GM12878 (cell line): ENCODE results near the gene BRICD5. TPM values are rescaled to one million over a fixed set of nuclear protein-coding genes. Genes with fewer than 3 reads are reported as not detected.

Experiments used
- ATF2 ChIP-seq: IDR thresholded peaks from 2 replicates; pipeline ENCODE4 v1.6.1; 2012; ENCODE audit warnings: low read length, inconsistent platforms
- BMI1 ChIP-seq: fragments of 450-650 bp; IDR thresholded peaks from 2 replicates; pipeline ENCODE4 v1.6.1; 2016; ENCODE audit warnings: mild to moderate bottlenecking, moderate library complexity, borderline replicate concordance
- E2F4 ChIP-seq: IDR thresholded peaks from 2 replicates; pipeline ENCODE4 v1.6.1; 2012; ENCODE audit warnings: low read depth, low read length, improper control_type of control experiment
- HDGF ChIP-seq: fragments of 450-650 bp; IDR thresholded peaks from 2 replicates; pipeline ENCODE4 v1.6.1; 2016; ENCODE audit warnings: antibody characterized with exemption
- JUND ChIP-seq: IDR thresholded peaks from 2 replicates; pipeline ENCODE4 v1.6.1; 2012; ENCODE audit warnings: low read depth, mild to moderate bottlenecking, low read length, improper control_type of control experiment, moderate library complexity
- LARP7 ChIP-seq: fragments of 450-650 bp; IDR thresholded peaks from 2 replicates; pipeline ENCODE4 v1.6.1; 2017; ENCODE audit warnings: mild to moderate bottlenecking
- MEF2B ChIP-seq: fragments of 450-650 bp; IDR thresholded peaks from 2 replicates; pipeline ENCODE4 v1.6.1; 2018; ENCODE audit warnings: mild to moderate bottlenecking, moderate library complexity; ENCODE audit not compliant: partially characterized antibody, poor library complexity, severe bottlenecking
- MYB ChIP-seq: fragments of 150-350 bp; IDR thresholded peaks from 2 replicates; pipeline ENCODE4 v1.6.1; 2014; ENCODE audit warnings: mild to moderate bottlenecking, low read depth, low read length, borderline replicate concordance
- NFXL1 ChIP-seq: fragments of 450-650 bp; IDR thresholded peaks from 2 replicates; pipeline ENCODE4 v1.6.1; 2017; ENCODE audit warnings: antibody characterized with exemption, mild to moderate bottlenecking, borderline replicate concordance
- NR2F1 ChIP-seq: fragments of 450-650 bp; conservative IDR thresholded peaks from 2 replicates; pipeline ENCODE4 v1.6.1; 2017; ENCODE audit warnings: mild to moderate bottlenecking
- PML ChIP-seq: IDR thresholded peaks from 2 replicates; pipeline ENCODE4 v1.6.1; 2012; ENCODE audit warnings: low read length, inconsistent platforms
- POLR2A ChIP-seq: IDR thresholded peaks from 2 replicates; pipeline ENCODE4 v1.6.1; 2011; ENCODE audit warnings: low read depth, mild to moderate bottlenecking, low read length
- POLR2AphosphoS2 ChIP-seq: IDR thresholded peaks from 2 replicates; pipeline ENCODE4 v1.6.1; 2011; ENCODE audit warnings: low read depth, mild to moderate bottlenecking, low read length, improper control_type of control experiment, moderate library complexity
- POU2F2 ChIP-seq: IDR thresholded peaks from 3 replicates; pipeline ENCODE4 v1.6.1; 2011; ENCODE audit warnings: low read depth, mild to moderate bottlenecking, low read length, borderline replicate concordance
- RAD51 ChIP-seq: fragments of 450-650 bp; IDR thresholded peaks from 2 replicates; pipeline ENCODE4 v1.6.1; 2016; ENCODE audit warnings: moderate library complexity, mild to moderate bottlenecking, inconsistent platforms
- RB1 ChIP-seq: fragments of 450-650 bp; formaldehyde crosslinking; IDR thresholded peaks from 2 replicates; pipeline ENCODE4 v1.6.1; 2017; ENCODE audit warnings: mild to moderate bottlenecking, borderline replicate concordance
- SIX5 ChIP-seq: IDR thresholded peaks from 2 replicates; pipeline ENCODE4 v1.6.1; 2011; ENCODE audit warnings: mild to moderate bottlenecking, low read depth, low read length, moderate library complexity; ENCODE audit not compliant: severe bottlenecking
- SRF ChIP-seq, 2 experiments: IDR thresholded peaks; 2 replicates each; pipeline ENCODE4 v1.6.1; 2011; ENCODE audit warnings: low read depth in 2 of 2, low read length in 2 of 2, mild to moderate bottlenecking in 1 of 2, moderate library complexity in 1 of 2
- STAT3 ChIP-seq: IDR thresholded peaks from 2 replicates; pipeline ENCODE4 v1.6.1; 2011; ENCODE audit warnings: low read depth, low read length, improper control_type of control experiment
- TARDBP ChIP-seq: IDR thresholded peaks from 2 replicates; pipeline ENCODE4 v1.6.1; 2016; ENCODE audit warnings: borderline replicate concordance
- ZBED1 ChIP-seq: IDR thresholded peaks from 2 replicates; pipeline ENCODE4 v1.6.1; 2016; ENCODE audit warnings: borderline replicate concordance
- ZNF384 ChIP-seq: IDR thresholded peaks from 2 replicates; pipeline ENCODE4 v1.6.1; 2012; ENCODE audit warnings: low read depth, mild to moderate bottlenecking, low read length, improper control_type of control experiment, borderline replicate concordance
- polyA plus RNA-seq, 11 experiments: library from polyadenylated mRNA; depleted of rRNA in 4 of 11; unstranded in 6 of 11; stranded (reverse) in 5 of 11; fragments of >200 nt; fragmentation: Nextera tagmentation in 4 of 11; fragmentation: Illumina TruSeq in 1 of 11; extraction: Ambion mirVana in 4 of 11; extraction: Trizol in 1 of 11; gene quantifications; 1 replicate in 1 of 11; 2 replicates in 10 of 11; pipeline versions ENCODE4 v1.2.1 to v1.2.3, GENCODE V29; 2011 to 2016; ENCODE audit warnings: inconsistent platforms in 2 of 11, missing spikeins in 2 of 11, low read depth in 1 of 11
- total RNA-seq, 4 experiments: library from RNA; depleted of rRNA in 3 of 4; stranded (reverse); fragments of >200 nt in 3 of 4; fragmentation: Illumina TruSeq in 1 of 4; extraction: Trizol in 1 of 4; gene quantifications; 2 replicates each; pipeline versions ENCODE4 v1.2.1 to v1.2.3, GENCODE V29; 2013 to 2021
- TF ChIP-seq, protein P1 (sequence below): fragments of 450-650 bp; IDR thresholded peaks from 2 replicates; pipeline ENCODE4 v1.6.1; 2017; ENCODE audit warnings: mild to moderate bottlenecking, moderate library complexity
- TF ChIP-seq, protein P2 (sequence below): IDR thresholded peaks from 2 replicates; pipeline ENCODE4 v1.6.1; 2011; ENCODE audit warnings: low read depth, mild to moderate bottlenecking, low read length, moderate library complexity, borderline replicate concordance; ENCODE audit errors: extremely low read depth

BRICD5 gene
- total and polyA plus RNA-seq, 10 of the 15 experiments (the other 5 are each of a cell fraction or from before 2014, with no cell fraction given) = 0.58 to 11.6 (median 1.5) TPM; not detected in 1

GRCh38 chr16:2223221-2223941 lies 12.7 kb upstream of the BRICD5 start, which contains the start of gene E4F1 (continued):
- TF ChIP-seq, protein P1, sequence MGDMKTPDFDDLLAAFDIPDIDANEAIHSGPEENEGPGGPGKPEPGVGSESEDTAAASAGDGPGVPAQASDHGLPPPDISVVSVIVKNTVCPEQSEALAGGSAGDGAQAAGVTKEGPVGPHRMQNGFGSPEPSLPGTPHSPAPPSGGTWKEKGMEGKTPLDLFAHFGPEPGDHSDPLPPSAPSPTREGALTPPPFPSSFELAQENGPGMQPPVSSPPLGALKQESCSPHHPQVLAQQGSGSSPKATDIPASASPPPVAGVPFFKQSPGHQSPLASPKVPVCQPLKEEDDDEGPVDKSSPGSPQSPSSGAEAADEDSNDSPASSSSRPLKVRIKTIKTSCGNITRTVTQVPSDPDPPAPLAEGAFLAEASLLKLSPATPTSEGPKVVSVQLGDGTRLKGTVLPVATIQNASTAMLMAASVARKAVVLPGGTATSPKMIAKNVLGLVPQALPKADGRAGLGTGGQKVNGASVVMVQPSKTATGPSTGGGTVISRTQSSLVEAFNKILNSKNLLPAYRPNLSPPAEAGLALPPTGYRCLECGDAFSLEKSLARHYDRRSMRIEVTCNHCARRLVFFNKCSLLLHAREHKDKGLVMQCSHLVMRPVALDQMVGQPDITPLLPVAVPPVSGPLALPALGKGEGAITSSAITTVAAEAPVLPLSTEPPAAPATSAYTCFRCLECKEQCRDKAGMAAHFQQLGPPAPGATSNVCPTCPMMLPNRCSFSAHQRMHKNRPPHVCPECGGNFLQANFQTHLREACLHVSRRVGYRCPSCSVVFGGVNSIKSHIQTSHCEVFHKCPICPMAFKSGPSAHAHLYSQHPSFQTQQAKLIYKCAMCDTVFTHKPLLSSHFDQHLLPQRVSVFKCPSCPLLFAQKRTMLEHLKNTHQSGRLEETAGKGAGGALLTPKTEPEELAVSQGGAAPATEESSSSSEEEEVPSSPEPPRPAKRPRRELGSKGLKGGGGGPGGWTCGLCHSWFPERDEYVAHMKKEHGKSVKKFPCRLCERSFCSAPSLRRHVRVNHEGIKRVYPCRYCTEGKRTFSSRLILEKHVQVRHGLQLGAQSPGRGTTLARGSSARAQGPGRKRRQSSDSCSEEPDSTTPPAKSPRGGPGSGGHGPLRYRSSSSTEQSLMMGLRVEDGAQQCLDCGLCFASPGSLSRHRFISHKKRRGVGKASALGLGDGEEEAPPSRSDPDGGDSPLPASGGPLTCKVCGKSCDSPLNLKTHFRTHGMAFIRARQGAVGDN = peak; percentile 19; the same call in 1 of the 2 replicates
- TF ChIP-seq MEF2B (peak; percentile 61), POU2F2 (peak; percentile 86; the same call in 2 of the 3 replicates), BMI1 (peak; percentile 99), RAD51 (no peak), NR2F1 (peak; percentile 42; the same call in 1 of the 2 replicates), LARP7 (peak; percentile 86; the same call in 1 of the 2 replicates), POLR2A (peak; percentile 99), NFXL1 (no peak), E2F4 (no peak), ZBED1 (no peak), RB1 (peak; percentile 97), SIX5 (peak; percentile 42), TARDBP (peak; percentile 44; the same call in 1 of the 2 replicates), JUND (no peak), PML (peak; percentile 70; the same call in 1 of the 2 replicates), MYB (no peak), ATF2 (no peak), SRF (IDR thresholded peaks at IDR 0.05; ENCODE audit: low read depth in 2 of 2, low read length in 2 of 2) (peak; percentile 79 to 89; a peak in 3 of 4 replicates), STAT3 (no peak), ZNF384 (no peak), HDGF (peak; percentile 100), POLR2AphosphoS2 (peak; percentile 88; the same call in 1 of the 2 replicates)
- TF ChIP-seq, protein P2, sequence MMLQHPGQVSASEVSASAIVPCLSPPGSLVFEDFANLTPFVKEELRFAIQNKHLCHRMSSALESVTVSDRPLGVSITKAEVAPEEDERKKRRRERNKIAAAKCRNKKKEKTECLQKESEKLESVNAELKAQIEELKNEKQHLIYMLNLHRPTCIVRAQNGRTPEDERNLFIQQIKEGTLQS = peak; percentile 91
